Hepatocyte (in vitro differentiated cells): ENCODE data around the gene ATF3. TPM values are rescaled to one million over a fixed set of nuclear protein-coding genes. Genes with fewer than 3 reads are reported as not detected.

Experiments used
- DNase-seq: peaks from one replicate; pipeline ENCODE4 v3.0.0-alpha.2; 2016; ENCODE audit warnings: low spot score
- H2AFZ ChIP-seq: fragments of 200-600 bp; sonication (generic); 2 replicates; pipeline ENCODE4 v1.6.0; 2016; ENCODE audit warnings: antibody characterized with exemption, mild to moderate bottlenecking
- H3K27ac ChIP-seq: fragments of 200-600 bp; sonication (generic); 2 replicates; pipeline ENCODE4 v1.5.1; 2016; ENCODE audit warnings: mild to moderate bottlenecking
- H3K27me3 ChIP-seq: fragments of 200-600 bp; sonication (generic); 2 replicates; pipeline ENCODE4 v1.6.1; 2016
- H3K36me3 ChIP-seq: fragments of 200-600 bp; sonication (generic); replicated peaks from 2 replicates; pipeline ENCODE4 v1.5.1; 2016; ENCODE audit warnings: low read depth; ENCODE audit not compliant: insufficient read depth
- H3K4me1 ChIP-seq: fragments of 200-600 bp; sonication (generic); 2 replicates; pipeline ENCODE4 v1.5.1; 2016; ENCODE audit warnings: mild to moderate bottlenecking, moderate library complexity; ENCODE audit not compliant: insufficient read depth
- H3K4me2 ChIP-seq: fragments of 200-600 bp; sonication (generic); 2 replicates; pipeline ENCODE4 v1.6.0; 2016
- H3K4me3 ChIP-seq: fragments of 200-600 bp; sonication (generic); 2 replicates; pipeline ENCODE4 v1.5.1; 2016; ENCODE audit warnings: mild to moderate bottlenecking
- H3K79me2 ChIP-seq: fragments of 200-600 bp; sonication (generic); 2 replicates; pipeline ENCODE4 v1.6.0; 2017; ENCODE audit warnings: mild to moderate bottlenecking
- H3K9me2 ChIP-seq: fragments of 200-600 bp; sonication (generic); replicated peaks from 2 replicates; pipeline ENCODE4 v1.6.0; 2017; ENCODE audit warnings: mild to moderate bottlenecking; ENCODE audit not compliant: insufficient read depth
- H3K9me3 ChIP-seq: fragments of 200-600 bp; sonication (generic); 2 replicates; pipeline ENCODE4 v1.5.1; 2016; ENCODE audit warnings: low read depth, mild to moderate bottlenecking
- H4K20me1 ChIP-seq: fragments of 200-600 bp; sonication (generic); 2 replicates; pipeline ENCODE4 v1.6.0; 2016; ENCODE audit warnings: mild to moderate bottlenecking; ENCODE audit not compliant: insufficient read depth, poor library complexity, severe bottlenecking
- CTCF ChIP-seq: fragments of 200-600 bp; sonication (generic); IDR thresholded peaks from 2 replicates; pipeline ENCODE4 v1.5.1; 2016; ENCODE audit warnings: antibody characterized with exemption, mild to moderate bottlenecking; ENCODE audit not compliant: poor library complexity
- EZH2 ChIP-seq: fragments of 200-600 bp; sonication (generic); IDR thresholded peaks from 2 replicates; pipeline ENCODE4 v1.6.1; 2016; ENCODE audit warnings: antibody characterized with exemption, mild to moderate bottlenecking, borderline replicate concordance
- EZH2phosphoT487 ChIP-seq: fragments of 200-600 bp; sonication (generic); IDR thresholded peaks from one replicate; pipeline ENCODE4 v1.6.1; 2018; ENCODE audit warnings: antibody characterized with exemption, mild to moderate bottlenecking, low read depth, moderate library complexity; ENCODE audit not compliant: unreplicated experiment, severe bottlenecking
- WGBS: methylation state at CpG from one replicate; pipeline ENCODE4 v1.1.6; 2016; ENCODE audit warnings: low lambda C conversion rate; ENCODE audit errors: missing lambda C conversion rate; 5-methylcytosine and 5-hydroxymethylcytosine counted together
- polyA plus RNA-seq: library from polyadenylated mRNA; unstranded; fragments of >200 nt; fragmentation: Nextera tagmentation; extraction: Ambion mirVana; gene quantifications from 2 replicates; pipeline ENCODE4 v1.2.1, GENCODE V29; 2016
- total RNA-seq: library from RNA; depleted of rRNA; stranded (reverse); fragments of >200 nt; gene quantifications from 2 replicates; pipeline ENCODE4 v1.2.3, GENCODE V29; 2014

ATF3 gene
- total and polyA plus RNA-seq, 2 experiments from 2014 or later, result 128 to 129 TPM

GRCh38 chr1:212643877-212644276, 35.3 kb downstream of the ATF3 start:
- Histone ChIP-seq H4K20me1 (no peaks in the 10 kb centered on the region), H3K27me3 (peaks cover 3% of the 10 kb centered on the region), H3K9me2 (no peaks in the 10 kb centered on the region), H3K4me2 (no peak overlapping the region), H2AFZ (no peak overlapping the region), H3K36me3 (no peaks in the 10 kb centered on the region), H3K79me2 (no peaks in the 10 kb centered on the region), H3K27ac (no peak overlapping the region), H3K4me3 (no peak overlapping the region), H3K9me3 (no peaks in the 10 kb centered on the region), H3K4me1 (peaks cover 17% of the 10 kb centered on the region)
- TF ChIP-seq EZH2phosphoT487, result no peak
- no peak for TF ChIP-seq CTCF
- TF ChIP-seq EZH2, result no peak
- WGBS, result 98% methylated on average over 2 of the region's 2 CpGs
- no peak for DNase-seq

GRCh38 chr1:212644866-212645545, 36.4 kb downstream of the ATF3 start:
- no peaks in the 10 kb centered on the region for H3K79me2 ChIP-seq
- H3K4me1 ChIP-seq, result peaks cover 17% of the 10 kb centered on the region
- peaks cover 3% of the 10 kb centered on the region for H3K27me3 ChIP-seq
- H3K4me3 ChIP-seq, result no peak overlapping the region
- DNase-seq, result no peak
- H3K27ac ChIP-seq, result peak overlapping the region; percentile 53
- TF ChIP-seq EZH2phosphoT487 (no peak), CTCF (no peak), EZH2 (no peak)
- no peaks in the 10 kb centered on the region for H3K9me2 ChIP-seq
- peak overlapping the region; percentile 11 for H3K4me2 ChIP-seq
- no peaks in the 10 kb centered on the region for H3K36me3 ChIP-seq
- H2AFZ ChIP-seq, result no peak overlapping the region
- H3K9me3 ChIP-seq, result no peaks in the 10 kb centered on the region
- 76% methylated on average over 6 of the region's 6 CpGs for WGBS
- H4K20me1 ChIP-seq, result no peaks in the 10 kb centered on the region

- no peak for DNase-seq
- H3K79me2 ChIP-seq, result no peaks in the 10 kb centered on the region
- H4K20me1 ChIP-seq, result no peaks in the 10 kb centered on the region
- WGBS, result 92% methylated on average over 13 of the region's 13 CpGs
- H3K4me2 ChIP-seq, result peak overlapping the region; percentile 11
- TF ChIP-seq EZH2, result no peak
- no peak for TF ChIP-seq CTCF
- TF ChIP-seq EZH2phosphoT487, result no peak
- peak overlapping the region; percentile 53 for H3K27ac ChIP-seq
- H2AFZ ChIP-seq, result no peak overlapping the region
- H3K9me2 ChIP-seq, result no peaks in the 10 kb centered on the region
- H3K4me1 ChIP-seq, result peaks cover 17% of the 10 kb centered on the region
- no peaks in the 10 kb centered on the region for H3K36me3 ChIP-seq
- no peak overlapping the region for H3K4me3 ChIP-seq
- no peaks in the 10 kb centered on the region for H3K9me3 ChIP-seq
- H3K27me3 ChIP-seq, result peaks cover 3% of the 10 kb centered on the region
Observed at GRCh38 chr1:212645546-212646543, 37.3 kb downstream of the ATF3 start.
